Measurements from ENCODE around the gene RRBP1. TPM values are rescaled to one million over a fixed set of nuclear protein-coding genes. Genes with fewer than 3 reads are reported as not detected.
"Not testable (repeated sequence)": the region's sequence is repeated elsewhere in the genome, so short reads cannot be mapped to it uniquely, and the experiment has no call there.

Gene RRBP1
- total RNA-seq, 1 donor from 2014 or later, result 170 TPM

- DNase-seq (ENCODE audit: low spot score), result peak; percentile 86
Measured at GRCh38 chr20:17662333-17663039, 19.6 kb downstream of the RRBP1 start.

GRCh38 chr20:17661121-17661744 is 20.8 kb downstream of the RRBP1 start:
- peak; percentile 57 for DNase-seq (ENCODE audit: low spot score)

- DNase-seq (ENCODE audit: low spot score), result no peak
Measured at GRCh38 chr20:17660667-17661066, 21.4 kb downstream of the RRBP1 start.

- DNase-seq (ENCODE audit: low spot score), result peak; percentile 67
Measured at GRCh38 chr20:17659801-17660200, 22.2 kb downstream of the RRBP1 start.

- DNase-seq (ENCODE audit: low spot score), result not testable (repeated sequence)
Measured at GRCh38 chr20:17659344-17659743, 22.7 kb downstream of the RRBP1 start.

- peak; percentile 43 for DNase-seq (ENCODE audit: low spot score)
Measured at GRCh38 chr20:17658648-17658993, 23.4 kb downstream of the RRBP1 start.

- DNase-seq (ENCODE audit: low spot score), result no peak
Measured at GRCh38 chr20:17657898-17658647, 24.0 kb downstream of the RRBP1 start.

GRCh38 chr20:17657079-17657825 is 24.8 kb downstream of the RRBP1 start:
- DNase-seq (ENCODE audit: low spot score), result peak; percentile 83

- DNase-seq (ENCODE audit: low spot score), result no peak
Measured at GRCh38 chr20:17655865-17656479, 26.1 kb downstream of the RRBP1 start.

- no peak for DNase-seq (ENCODE audit: low spot score)
Measured at GRCh38 chr20:17655286-17655651, 26.8 kb downstream of the RRBP1 start.

- DNase-seq (ENCODE audit: low spot score), result peak; percentile 74
Measured at GRCh38 chr20:17654649-17655285, 27.3 kb downstream of the RRBP1 start.

- DNase-seq (ENCODE audit: low spot score), result peak; percentile 83
Measured at GRCh38 chr20:17653835-17654648, 28.0 kb downstream of the RRBP1 start.

- DNase-seq (ENCODE audit: low spot score), result peak; percentile 87
Measured at GRCh38 chr20:17652411-17652810, 29.6 kb downstream of the RRBP1 start.

- peak; percentile 65 for DNase-seq (ENCODE audit: low spot score)
Measured at GRCh38 chr20:17651760-17652388, 30.2 kb downstream of the RRBP1 start.

- no peak for DNase-seq (ENCODE audit: low spot score)
Measured at GRCh38 chr20:17651129-17651759, 30.8 kb downstream of the RRBP1 start.

GRCh38 chr20:17650301-17651128 is 31.5 kb downstream of the RRBP1 start:
- DNase-seq (ENCODE audit: low spot score), result peak; percentile 87

GRCh38 chr20:17648791-17649730 is 33.0 kb downstream of the RRBP1 start:
- DNase-seq (ENCODE audit: low spot score), result peak; percentile 87
